ENCODE measurements around the gene PCNT. TPM values are rescaled to one million over a fixed set of nuclear protein-coding genes. Genes with fewer than 3 reads are reported as not detected.

The PCNT gene
- total and polyA plus RNA-seq, 10 of the 15 experiments (the other 5 are each of a cell fraction or from before 2014, with no cell fraction given) = 2.9 to 39.6 (median 20.5) TPM

DNA sequence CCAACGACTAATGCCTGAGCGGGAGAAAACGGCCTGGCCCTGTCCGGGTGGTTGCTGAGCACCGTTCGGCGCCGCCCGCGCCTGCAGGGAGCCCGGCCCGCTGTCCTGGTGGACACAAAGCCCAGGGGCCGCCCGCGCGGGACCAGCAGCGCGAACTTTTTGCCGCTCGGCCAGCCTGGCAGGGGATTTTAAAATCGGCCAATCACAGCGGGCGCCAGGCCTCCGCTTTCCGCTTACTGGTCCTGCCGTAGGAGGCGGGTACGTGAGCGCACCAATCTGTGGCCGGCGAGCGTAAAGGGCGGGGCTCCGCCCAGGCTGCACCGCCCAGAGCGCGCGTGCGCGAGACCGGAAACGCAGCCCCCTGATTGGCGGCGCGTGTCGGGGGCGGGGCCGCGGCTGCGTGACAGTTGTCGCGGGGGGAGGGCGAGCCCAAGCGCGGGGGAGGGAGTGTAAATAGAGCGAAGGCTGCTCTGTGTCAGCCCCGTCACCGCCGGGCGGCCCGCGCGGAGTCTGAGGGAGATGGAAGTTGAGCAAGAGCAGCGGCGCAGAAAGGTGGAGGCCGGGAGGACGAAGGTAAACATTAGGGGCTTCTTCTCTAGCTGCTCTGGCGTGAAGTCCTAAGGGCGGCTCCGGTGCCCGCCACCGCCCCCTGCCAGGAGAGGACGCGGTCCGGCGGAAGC is at the start of gene PCNT, which contains the start of gene C21orf58 (continued):
- peak; percentile 34 for TF ChIP-seq MYC (IDR thresholded peaks at IDR 0.05; ENCODE audit: insufficient read depth, insufficient read length, insufficient replicate concordance, low read length, severe bottlenecking)
- TF ChIP-seq KAT2A (conservative IDR thresholded peaks at IDR 0.05; ENCODE audit: control insufficient read depth, low read depth, low read length) = no peak
- TF ChIP-seq, protein P1, sequence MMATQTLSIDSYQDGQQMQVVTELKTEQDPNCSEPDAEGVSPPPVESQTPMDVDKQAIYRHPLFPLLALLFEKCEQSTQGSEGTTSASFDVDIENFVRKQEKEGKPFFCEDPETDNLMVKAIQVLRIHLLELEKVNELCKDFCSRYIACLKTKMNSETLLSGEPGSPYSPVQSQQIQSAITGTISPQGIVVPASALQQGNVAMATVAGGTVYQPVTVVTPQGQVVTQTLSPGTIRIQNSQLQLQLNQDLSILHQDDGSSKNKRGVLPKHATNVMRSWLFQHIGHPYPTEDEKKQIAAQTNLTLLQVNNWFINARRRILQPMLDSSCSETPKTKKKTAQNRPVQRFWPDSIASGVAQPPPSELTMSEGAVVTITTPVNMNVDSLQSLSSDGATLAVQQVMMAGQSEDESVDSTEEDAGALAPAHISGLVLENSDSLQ (IDR thresholded peaks at IDR 0.05) = peak; percentile 93
- TF ChIP-seq, protein P2, sequence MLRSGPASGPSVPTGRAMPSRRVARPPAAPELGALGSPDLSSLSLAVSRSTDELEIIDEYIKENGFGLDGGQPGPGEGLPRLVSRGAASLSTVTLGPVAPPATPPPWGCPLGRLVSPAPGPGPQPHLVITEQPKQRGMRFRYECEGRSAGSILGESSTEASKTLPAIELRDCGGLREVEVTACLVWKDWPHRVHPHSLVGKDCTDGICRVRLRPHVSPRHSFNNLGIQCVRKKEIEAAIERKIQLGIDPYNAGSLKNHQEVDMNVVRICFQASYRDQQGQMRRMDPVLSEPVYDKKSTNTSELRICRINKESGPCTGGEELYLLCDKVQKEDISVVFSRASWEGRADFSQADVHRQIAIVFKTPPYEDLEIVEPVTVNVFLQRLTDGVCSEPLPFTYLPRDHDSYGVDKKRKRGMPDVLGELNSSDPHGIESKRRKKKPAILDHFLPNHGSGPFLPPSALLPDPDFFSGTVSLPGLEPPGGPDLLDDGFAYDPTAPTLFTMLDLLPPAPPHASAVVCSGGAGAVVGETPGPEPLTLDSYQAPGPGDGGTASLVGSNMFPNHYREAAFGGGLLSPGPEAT (IDR thresholded peaks at IDR 0.05; ENCODE audit: low read depth) = peak; percentile 48; the same call in 1 of the 2 replicates
- TF ChIP-seq PAX8 (IDR thresholded peaks at IDR 0.05) = no peak
- TF ChIP-seq GATAD2B (conservative IDR thresholded peaks at IDR 0.05; ENCODE audit: low read depth) = peak; percentile 63
- peak; percentile 89; the same call in 1 of the 2 replicates for TF ChIP-seq ASH2L (IDR thresholded peaks at IDR 0.05; ENCODE audit: borderline replicate concordance, low read depth)
- TF ChIP-seq, protein P3, sequence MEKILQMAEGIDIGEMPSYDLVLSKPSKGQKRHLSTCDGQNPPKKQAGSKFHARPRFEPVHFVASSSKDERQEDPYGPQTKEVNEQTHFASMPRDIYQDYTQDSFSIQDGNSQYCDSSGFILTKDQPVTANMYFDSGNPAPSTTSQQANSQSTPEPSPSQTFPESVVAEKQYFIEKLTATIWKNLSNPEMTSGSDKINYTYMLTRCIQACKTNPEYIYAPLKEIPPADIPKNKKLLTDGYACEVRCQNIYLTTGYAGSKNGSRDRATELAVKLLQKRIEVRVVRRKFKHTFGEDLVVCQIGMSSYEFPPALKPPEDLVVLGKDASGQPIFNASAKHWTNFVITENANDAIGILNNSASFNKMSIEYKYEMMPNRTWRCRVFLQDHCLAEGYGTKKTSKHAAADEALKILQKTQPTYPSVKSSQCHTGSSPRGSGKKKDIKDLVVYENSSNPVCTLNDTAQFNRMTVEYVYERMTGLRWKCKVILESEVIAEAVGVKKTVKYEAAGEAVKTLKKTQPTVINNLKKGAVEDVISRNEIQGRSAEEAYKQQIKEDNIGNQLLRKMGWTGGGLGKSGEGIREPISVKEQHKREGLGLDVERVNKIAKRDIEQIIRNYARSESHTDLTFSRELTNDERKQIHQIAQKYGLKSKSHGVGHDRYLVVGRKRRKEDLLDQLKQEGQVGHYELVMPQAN (conservative IDR thresholded peaks at IDR 0.05) = peak; percentile 99
- TF ChIP-seq TAF1 (IDR thresholded peaks at IDR 0.05; ENCODE audit: borderline replicate concordance, low read depth, low read length) = peak; percentile 76
- peak; percentile 96 for TF ChIP-seq NFYB (IDR thresholded peaks at IDR 0.05; ENCODE audit: insufficient read depth, low read depth, low read length)
- TF ChIP-seq, protein P4, sequence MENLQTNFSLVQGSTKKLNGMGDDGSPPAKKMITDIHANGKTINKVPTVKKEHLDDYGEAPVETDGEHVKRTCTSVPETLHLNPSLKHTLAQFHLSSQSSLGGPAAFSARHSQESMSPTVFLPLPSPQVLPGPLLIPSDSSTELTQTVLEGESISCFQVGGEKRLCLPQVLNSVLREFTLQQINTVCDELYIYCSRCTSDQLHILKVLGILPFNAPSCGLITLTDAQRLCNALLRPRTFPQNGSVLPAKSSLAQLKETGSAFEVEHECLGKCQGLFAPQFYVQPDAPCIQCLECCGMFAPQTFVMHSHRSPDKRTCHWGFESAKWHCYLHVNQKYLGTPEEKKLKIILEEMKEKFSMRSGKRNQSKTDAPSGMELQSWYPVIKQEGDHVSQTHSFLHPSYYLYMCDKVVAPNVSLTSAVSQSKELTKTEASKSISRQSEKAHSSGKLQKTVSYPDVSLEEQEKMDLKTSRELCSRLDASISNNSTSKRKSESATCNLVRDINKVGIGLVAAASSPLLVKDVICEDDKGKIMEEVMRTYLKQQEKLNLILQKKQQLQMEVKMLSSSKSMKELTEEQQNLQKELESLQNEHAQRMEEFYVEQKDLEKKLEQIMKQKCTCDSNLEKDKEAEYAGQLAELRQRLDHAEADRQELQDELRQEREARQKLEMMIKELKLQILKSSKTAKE (IDR thresholded peaks at IDR 0.05; ENCODE audit: low read depth, poor library complexity, severe bottlenecking) = no peak
- TF ChIP-seq PAX5 (IDR thresholded peaks at IDR 0.05; ENCODE audit: borderline replicate concordance, low read depth, low read length) = no peak
- TF ChIP-seq HDAC6 (IDR thresholded peaks at IDR 0.05; ENCODE audit: unreplicated experiment) = no peak
- no peak for TF ChIP-seq FOXM1 (IDR thresholded peaks at IDR 0.05; ENCODE audit: low read depth, low read length)
- TF ChIP-seq SMARCA5 (IDR thresholded peaks at IDR 0.05) = peak; percentile 91
- no peak for TF ChIP-seq MTA2 (IDR thresholded peaks at IDR 0.05; ENCODE audit: low read depth)
- no peak for TF ChIP-seq RAD21 (IDR thresholded peaks at IDR 0.05; ENCODE audit: insufficient read depth, low read depth, low read length)
- TF ChIP-seq, protein P5, sequence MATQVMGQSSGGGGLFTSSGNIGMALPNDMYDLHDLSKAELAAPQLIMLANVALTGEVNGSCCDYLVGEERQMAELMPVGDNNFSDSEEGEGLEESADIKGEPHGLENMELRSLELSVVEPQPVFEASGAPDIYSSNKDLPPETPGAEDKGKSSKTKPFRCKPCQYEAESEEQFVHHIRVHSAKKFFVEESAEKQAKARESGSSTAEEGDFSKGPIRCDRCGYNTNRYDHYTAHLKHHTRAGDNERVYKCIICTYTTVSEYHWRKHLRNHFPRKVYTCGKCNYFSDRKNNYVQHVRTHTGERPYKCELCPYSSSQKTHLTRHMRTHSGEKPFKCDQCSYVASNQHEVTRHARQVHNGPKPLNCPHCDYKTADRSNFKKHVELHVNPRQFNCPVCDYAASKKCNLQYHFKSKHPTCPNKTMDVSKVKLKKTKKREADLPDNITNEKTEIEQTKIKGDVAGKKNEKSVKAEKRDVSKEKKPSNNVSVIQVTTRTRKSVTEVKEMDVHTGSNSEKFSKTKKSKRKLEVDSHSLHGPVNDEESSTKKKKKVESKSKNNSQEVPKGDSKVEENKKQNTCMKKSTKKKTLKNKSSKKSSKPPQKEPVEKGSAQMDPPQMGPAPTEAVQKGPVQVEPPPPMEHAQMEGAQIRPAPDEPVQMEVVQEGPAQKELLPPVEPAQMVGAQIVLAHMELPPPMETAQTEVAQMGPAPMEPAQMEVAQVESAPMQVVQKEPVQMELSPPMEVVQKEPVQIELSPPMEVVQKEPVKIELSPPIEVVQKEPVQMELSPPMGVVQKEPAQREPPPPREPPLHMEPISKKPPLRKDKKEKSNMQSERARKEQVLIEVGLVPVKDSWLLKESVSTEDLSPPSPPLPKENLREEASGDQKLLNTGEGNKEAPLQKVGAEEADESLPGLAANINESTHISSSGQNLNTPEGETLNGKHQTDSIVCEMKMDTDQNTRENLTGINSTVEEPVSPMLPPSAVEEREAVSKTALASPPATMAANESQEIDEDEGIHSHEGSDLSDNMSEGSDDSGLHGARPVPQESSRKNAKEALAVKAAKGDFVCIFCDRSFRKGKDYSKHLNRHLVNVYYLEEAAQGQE (IDR thresholded peaks at IDR 0.05; ENCODE audit: low read depth, low read length) = no peak
- no peak for TF ChIP-seq ZNF622 (IDR thresholded peaks at IDR 0.05)
